SIG-M5 treated with dmso at 0.1 percent for 504 hours (cell line): ENCODE data around the gene ID4.

Source experiments
- DNase-seq: peaks from one replicate; lab custom pipeline; 2025; ENCODE audit not compliant: unreplicated experiment; lab: John Stamatoyannopoulos, UW

Gene ID4, protein sequence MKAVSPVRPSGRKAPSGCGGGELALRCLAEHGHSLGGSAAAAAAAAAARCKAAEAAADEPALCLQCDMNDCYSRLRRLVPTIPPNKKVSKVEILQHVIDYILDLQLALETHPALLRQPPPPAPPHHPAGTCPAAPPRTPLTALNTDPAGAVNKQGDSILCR

DNA sequence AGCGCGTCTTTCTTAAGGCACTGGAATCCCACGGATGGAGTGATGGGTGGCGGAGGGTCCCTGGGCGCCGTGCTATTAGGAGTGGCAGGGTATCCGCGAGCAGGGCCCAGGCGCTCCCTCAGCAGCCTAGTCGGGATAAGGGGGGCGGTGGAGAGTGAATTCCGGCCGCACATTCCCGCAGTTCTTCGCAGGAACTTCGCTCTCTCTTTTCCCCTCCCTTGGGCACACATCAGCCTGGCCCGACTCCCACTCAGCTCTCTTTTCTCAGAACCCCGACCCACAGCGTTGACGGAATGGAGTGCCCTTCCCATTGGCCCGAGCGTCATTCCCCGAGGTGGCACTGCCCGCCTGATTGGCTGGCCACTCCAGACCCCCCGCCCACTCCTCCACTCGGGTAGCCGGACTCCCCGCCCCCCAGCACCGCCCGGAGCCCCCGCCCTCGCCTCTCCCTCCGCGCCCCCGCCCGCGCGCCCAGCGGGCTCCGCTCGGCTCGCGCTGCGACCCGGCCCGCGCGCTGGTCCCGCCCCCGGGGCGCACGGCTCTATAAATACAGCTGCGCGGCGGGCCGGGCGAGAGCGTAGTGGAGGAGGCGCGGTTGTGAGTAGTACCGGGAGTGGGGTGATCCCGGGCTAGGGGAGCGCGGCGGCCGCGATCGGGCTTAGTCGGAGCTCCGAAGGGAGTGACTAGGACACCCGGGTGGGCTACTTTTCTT is at the start of gene ID4:
Gene ID4, plus strand, starts transcription at position 572 of the 712 bp plus-strand sequence. CDS start 385 bp downstream, outside the sequence.
- no peak for DNase-seq

DNA sequence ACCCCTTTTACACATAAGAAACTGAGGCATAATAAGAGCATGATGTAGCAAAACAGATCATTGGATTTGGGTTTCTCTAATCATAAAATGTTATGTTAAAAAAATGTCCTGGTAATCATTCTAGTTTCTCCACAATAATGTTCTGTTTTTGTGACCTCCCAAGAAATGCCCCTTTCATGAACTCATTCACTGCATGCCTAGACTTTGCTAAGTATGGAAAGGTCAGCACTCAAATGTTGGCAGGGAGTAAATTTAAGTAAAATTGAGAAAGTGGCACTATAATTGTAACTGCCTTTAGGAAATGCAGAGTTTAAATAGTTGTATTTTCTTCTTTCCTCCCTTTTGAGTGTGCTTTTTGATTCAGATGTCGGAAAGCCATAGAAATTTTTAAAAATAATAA is 48.5 kb upstream of the ID4 start:
- no peak for DNase-seq

DNA sequence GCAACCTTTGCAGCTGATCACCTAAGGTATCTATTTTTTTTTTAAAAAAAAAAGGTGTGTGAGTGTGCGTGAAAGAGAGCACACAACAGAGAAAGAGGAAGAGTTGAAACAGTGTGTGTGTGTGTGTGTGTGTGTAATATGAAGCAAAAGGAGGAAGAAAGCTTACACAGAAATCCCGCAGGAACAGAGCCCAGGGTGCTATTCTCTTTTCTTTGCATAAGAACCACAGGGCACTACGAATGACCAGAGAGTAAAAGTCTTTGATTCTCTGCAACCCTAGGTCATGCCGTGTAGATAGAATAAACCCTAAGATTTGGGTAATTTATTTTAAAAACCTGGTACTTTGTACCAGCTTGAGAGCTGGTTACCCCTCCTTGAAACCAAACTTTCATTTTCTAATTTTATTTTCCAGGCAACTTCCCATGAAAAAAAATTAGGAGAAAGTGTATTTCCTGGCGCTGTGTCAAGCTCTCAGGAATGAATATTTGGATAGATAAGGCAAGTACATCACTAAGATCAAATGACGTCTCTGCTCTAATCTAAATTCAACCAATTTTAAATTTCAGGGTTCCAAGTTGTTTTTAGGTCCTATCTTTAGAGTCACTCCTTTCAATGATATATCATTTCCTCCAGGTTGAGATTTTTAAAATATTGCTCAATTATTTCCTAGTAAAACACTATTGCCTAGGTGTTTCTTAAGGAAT is 47.9 kb upstream of the ID4 start:
- DNase-seq, result no peak

DNA sequence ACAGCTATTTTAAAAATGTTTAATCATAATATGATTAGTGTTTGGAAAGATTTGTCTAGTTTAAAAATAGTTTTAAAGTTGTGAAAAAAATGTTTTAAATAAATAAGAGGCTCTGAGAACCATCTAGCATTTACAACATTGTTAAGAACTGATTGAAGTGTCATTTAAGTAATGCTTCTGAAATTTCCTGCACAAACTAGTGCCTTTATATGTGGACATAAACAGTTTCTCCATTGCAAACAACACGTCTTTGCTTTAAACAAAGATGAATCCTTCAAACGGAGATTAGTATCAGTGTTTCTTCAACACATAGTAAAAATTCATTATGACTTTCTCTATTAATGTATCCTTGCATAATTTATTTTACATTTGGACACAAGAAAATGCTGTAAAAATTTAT is 45.9 kb upstream of the ID4 start:
- no peak for DNase-seq

DNA sequence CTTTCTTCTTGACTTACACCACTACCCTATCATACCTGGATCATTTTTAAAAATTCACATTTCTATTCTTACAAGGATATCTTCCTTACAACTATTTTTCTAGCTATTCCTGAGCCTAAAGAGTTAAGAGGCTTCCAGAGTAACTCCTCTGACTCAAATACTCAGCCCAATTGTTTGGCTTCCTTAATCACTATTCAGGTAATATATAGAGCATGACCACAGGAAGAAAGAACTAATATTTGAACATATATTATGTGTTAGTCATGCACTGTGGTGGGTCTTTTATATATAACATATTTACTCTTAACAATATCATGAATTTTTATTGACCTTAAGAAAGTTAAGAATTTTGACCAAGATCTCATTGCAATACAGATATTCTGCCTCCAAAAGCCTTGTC is 42.0 kb upstream of the ID4 start:
- no peak for DNase-seq

DNA sequence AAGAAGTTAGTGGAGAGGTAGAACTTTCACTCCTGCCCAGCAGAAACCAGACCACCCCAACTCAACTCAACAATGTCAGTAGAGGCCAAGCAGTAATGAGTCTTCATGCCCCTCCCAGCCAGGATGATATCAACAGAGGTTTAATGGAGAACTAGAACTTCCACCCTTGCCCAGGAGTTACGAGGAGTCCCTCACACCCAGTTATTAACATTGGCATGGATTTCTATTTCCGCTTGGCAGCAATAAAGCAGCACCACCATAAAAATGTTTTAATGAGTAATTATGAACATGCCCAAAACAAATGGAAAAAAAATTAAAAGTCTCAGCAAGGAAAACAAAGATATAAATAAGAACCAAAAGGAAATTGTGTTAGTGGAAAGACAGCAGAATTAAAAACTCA is 40.7 kb upstream of the ID4 start:
- DNase-seq, result no peak

DNA sequence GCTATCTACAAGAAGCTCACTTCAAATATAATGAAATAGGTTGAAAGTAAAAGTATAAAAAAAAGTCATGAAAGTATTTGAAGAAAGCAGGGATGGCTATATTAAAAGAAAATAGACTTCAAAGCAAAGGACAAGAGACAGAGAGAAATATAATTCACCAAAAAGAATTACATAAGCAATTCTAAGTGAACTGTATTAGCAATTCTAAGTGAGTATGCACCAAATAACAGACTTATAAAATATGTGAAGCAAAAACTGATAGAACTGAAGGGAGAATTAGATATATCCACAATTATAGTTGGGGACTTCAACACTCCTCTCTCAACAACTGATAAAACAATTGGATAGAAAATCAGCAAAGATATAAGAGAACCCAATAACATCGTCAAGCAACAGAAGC is 38.8 kb upstream of the ID4 start:
- no peak for DNase-seq

DNA sequence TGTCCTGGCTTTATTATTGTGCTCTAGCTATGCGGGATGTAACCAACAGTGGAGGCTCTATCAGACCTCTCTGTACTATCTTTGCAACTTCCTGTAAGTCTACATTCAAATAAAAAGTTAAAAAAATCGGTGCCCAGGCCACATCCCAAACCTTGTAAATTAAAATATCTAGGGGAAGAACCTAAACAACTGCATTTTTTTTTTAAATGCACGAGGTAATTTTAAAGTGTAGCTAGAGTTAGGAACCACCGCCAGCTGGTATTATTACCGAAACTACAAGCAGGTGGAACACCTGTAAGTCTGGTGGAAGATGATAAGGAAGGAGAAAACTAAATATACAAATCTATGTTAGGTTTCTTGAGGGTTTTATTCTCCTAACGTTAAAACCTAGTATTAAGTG is 34.5 kb upstream of the ID4 start:
- no peak for DNase-seq

DNA sequence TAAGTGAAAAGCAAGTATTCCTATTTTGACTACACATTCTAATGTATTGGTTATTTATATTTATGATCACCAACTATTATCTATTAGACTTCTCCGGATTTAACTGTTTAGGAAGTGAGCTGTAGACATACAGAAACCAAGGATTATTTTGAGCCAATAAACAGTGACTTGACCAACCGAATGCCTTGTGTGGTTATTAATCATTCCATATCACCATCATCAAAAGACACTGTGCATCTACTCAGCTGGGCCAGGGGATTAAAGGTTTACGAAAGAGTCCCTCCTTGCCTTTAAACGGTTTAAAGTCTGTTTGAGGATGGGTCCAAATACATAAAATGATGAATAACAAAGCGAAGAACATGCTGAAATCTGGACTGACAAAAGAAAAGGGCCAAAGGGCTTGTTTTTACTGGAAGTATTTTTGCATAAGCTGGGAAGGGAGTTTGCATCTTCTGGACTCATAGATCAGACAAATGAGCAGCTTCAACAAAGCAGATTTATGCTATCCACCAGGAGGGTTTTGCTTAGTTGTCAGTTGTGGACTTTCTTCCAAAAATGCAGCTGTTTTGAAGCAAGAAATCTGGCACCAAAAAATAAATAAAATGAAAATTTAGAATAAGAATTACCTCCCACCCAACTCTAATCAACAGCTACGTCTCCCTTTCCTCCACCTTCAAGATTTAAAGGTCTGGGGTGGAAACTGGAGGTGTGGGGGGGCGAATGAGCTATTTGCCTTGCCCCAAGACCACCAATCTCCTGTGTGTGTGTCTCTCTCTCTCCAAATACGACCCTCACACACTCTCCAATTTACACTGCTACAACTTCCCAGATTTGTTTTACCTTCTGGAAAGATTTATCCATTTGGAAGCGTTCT is 33.6 kb upstream of the ID4 start:
- DNase-seq, result no peak

DNA sequence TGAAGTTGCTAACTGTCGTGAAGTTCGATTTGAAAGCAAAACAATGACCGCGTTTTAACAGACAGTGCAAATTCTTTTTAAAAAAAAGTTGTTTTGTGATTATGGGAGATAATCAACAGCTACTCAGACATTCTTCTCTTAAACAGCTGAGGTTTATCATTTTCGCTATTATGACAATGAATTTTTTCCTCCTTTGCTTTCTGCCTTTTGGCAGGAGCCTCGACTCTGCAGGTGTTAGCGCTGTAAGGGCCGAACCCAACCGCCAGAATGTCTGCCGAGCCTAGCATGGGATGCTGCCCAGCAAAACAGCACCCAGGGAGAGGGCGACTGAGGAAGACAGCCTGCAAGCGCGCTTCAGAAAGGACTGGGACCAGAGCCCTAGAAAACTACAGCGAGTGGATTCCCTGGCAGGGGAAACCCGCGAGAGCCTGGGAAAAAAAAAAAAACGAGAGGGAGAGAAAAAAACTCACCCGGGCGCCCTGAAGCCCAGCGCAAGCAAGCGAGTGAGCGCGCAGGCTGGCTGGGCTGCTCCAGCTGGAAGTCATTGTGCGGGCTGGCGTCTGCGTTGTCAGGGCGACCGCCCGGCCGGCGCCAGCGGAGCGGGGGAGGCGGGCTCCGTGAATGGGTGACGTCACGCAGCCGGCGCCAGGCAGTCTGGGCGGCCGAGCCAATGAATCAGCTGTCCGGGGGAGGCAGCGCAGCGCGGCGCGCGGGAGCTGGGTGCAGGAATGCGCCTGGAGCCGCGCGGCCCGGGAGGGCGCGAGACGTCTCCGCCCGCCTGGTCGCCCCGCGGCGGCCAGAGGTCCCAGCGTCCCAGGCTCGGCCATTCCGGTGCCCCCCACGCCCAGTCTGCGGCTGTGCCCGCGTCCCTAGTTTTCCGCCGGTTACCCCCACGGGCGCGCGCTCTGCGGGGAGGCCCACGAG is 32.7 kb upstream of the ID4 start:
- peak; percentile 52 for DNase-seq

DNA sequence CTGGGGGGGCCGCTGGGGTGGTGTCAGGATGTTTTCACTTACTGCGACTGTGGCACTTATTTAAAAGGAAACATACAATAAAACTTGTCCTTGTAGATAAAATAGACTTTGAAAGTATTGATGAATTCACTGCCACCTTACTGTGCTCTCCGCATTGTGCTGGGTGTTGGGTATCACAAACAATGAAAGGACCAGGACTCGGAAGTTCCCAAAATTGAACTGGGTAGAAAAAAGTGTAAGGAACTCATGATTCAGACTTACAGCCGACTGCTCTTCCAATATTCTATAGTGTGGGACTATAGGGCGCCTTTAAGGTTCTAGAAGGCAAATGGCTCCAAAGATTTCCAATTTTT is 32.1 kb upstream of the ID4 start:
- DNase-seq, result no peak

DNA sequence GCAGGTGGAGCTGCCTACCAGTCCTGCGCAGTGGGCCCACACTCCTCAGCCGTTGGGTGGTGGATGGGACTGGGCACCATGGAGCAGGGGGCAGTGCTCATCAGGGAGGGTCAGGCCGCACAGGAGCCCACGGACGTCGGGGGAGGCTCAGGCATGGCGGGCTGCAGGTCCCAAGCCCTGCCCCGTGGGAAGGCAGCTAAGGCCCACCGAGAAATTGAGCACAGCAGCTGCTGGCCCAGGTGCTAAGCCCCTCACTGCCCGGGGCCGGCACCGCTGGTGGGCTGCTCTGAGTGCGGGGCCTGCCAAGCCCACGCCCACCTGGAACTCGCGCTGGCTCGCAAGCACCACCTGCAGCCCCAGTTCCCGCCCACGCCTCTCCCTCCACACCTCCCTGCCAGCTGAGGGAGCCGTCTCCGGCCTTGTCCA is 30.2 kb upstream of the ID4 start:
- DNase-seq, result no peak

DNA sequence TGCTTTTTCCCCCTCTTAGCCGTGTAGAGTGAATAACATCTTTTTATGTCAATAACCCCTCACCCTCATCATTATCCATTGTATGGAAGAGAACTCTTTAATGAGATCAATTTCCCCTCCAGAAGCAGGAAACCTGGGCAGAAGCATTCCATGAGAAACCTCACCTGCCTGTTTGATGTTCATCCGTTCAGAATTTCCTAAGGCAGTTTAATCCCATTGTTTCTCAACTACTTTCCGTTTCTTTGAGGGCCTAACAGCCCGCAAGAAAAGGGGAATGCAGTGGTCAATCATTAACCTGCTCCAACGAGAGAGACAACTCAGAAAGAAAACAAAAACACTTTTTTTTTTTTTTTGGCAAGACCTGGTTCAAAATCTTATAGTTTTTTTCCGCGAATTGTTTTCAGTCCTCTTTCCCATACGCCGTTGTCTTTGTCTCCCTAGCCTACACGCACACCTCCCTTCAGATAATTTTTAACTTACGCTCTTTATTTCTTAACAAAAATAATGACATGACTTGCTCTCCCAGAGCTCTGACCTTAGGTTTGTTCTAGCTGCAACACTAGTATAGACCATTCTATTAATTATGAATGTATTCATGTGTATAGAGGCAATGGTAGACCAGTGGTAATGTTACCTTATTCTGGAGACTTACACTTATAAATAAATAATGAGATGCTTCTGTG is 25.6 kb upstream of the ID4 start:
- no peak for DNase-seq

DNA sequence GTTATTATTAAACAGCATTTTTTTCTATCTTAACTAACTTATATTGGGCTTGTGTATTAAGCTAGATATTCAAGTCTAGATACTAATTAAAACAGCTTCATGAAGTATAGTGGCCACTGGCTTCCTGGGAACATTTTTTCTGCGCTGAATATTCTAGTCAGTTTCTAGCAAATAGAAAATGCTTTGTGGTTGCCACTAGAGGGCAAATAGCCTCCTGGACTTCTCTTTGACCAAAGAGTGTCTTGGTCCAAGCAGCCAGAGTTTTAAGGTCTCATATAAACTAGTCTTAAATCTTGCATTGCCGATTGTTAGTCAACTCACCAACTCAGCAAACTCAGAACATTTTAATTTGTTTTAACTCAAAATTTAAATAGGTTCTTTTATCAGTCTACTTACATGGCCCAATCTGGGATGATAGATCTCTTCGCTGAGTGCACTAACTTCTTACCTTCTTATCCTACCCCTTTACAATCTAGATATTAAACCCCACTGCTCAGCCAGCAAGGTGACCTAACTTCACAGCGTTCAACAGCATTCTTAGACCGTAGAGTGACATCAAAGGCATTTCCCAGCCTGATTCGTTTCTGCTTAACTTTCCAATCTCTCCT is 24.6 kb upstream of the ID4 start:
- peak; percentile 7 for DNase-seq

DNA sequence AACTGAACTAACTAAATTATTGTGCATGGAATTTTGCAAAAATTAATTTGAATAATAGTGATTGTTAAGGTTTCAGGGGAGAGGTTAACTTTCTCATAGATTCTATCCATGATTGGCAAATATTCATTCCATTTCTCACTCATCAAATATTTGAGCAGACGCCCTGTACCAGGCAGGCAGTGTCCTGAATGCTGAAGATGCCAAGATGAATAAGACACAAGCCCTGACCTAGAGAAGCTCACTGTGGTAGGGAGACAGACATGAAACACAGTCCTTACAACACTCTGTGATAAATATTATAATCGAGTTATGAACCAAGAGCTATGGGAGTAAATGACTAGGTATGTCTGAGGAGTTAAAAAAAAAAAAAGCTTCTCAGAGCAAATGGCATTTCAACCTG is 18.4 kb upstream of the ID4 start:
- no peak for DNase-seq

DNA sequence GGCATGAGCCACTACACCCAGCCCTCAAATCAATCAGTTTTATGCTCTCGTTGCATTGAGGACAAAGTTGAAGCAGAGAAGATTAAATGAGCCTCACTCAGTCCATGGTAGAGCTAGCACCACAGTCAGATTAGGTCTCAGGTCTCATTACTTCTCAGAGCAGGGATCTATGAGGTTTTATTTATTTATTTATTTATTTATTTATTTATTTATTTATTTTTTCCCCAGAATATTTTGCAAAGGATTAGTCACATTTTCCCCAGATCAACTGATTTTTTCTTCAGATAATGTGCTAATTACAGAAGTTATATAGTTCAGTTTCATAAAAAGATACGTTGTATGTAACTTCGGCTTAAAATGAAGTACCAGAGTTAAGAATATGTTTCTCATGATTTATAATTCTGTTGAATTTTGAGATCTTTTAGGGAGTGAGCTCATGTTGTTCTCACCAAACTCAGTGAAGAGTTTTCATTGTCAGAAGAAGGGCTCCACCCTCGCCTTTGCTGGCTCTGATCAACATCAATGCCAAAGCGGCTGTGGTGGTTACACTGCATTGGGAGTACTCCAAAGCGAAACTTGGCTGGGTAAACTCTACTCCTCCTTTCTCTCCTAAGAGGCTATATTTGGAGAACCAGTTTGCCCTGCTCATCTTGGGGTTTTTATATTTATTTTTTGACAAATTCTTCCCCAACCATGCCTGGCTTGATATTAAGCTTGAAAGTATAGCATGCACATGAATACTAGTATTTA is 12.9 kb upstream of the ID4 start:
- DNase-seq, result no peak

DNA sequence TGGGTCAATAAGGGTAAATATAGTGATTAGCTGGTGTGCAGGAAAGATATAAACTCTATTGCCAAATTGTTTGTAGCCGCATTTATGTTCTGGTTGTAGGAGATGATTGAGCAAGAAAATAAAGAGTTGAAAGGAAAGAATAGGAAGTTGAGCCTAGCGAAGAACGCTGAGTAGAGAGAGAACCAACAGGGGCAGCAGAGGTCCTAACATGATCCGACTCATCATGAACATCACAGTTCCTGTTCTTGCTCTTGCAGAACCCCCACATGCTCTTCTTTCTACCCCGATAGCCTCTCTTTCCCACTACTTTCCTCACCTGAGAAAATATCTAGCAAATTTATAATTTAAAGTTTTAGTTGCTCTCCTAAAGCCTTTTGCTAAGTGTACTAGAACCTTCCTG is 9.9 kb upstream of the ID4 start:
- no peak for DNase-seq

DNA sequence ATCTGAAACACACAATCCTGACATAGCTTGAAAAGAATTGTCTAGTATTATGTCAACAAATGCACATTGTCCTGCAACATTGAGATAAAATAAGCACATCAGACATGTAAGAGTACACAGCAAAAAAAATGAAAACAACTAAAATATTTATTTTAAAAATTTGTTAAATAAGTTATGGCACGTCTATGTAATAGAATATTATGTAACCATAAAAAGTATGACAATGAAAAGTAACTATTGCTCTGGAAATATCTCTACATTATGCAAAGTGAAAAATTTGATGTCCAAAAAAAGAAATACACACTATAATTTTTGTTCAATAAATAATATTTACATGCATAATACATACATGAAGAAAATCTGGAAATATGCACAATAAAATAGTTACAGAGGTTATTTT is 9.3 kb upstream of the ID4 start:
- DNase-seq, result no peak

DNA sequence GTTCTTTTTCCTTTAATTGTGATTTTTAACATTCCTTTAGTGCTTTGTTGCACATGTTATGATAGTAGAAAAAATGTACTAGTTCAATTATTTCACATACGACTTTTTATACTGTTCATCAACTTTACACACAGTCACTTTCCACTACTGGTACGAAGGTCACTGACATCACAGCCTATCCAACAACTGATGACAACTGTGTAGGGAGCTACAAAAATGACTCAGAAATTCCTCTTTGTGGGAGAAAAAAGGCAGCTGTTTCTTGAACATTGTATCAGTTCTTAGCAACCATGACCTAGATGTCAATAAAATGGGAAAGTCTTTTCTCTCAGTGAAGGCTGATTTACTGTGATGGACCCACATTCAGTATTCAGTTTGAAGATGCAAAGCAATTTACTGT is 7.0 kb upstream of the ID4 start:
- DNase-seq, result no peak
